ENCODE results near the gene SCMH1. TPM values are rescaled to one million over a fixed set of nuclear protein-coding genes. Genes with fewer than 3 reads are reported as not detected.
A peak's percentile ranks its signal among the peaks of the same experiment; 100 is the strongest.

SCMH1 gene
- polyA plus RNA-seq, 4 donors = 38.5 to 40.8 (median 39.4) TPM

GRCh38 chr1:40981691-40982448 is 260.2 kb downstream of the SCMH1 start:
- DNase-seq (ENCODE audit: low read depth in 4 of 4, low spot score in 3 of 4) = no peak

GRCh38 chr1:40980453-40981121 is 261.5 kb downstream of the SCMH1 start:
- no peak for DNase-seq (ENCODE audit: low read depth in 4 of 4, low spot score in 3 of 4)

GRCh38 chr1:40980068-40980452 is 262.0 kb downstream of the SCMH1 start:
- no peak for DNase-seq (ENCODE audit: low read depth in 4 of 4, low spot score in 3 of 4)

- DNase-seq (ENCODE audit: low read depth in 4 of 4, low spot score in 3 of 4) = peak; percentile 90 to 93 (median 90)
These were observed 262.7 kb downstream of the SCMH1 start, which contains the start of gene CTPS1 for GRCh38 chr1:40979241-40980067. Gene CTPS1 (plus strand): TSS chr1:40979696. CDS start chr1:40983291, 3,595 bp downstream.

- no peak for DNase-seq (ENCODE audit: low read depth in 4 of 4, low spot score in 3 of 4)
These were observed 263.2 kb downstream of the SCMH1 start for GRCh38 chr1:40978886-40979240.

- DNase-seq (ENCODE audit: low read depth in 4 of 4, low spot score in 3 of 4) = no peak
These were observed 264.4 kb downstream of the SCMH1 start for GRCh38 chr1:40977716-40978115.

Other genes starting within 250 kb of the SCMH1 start
- under 1 TPM; 0.27 to 0.40 (median 0.29) TPM for gene SLFNL1, start 220.6 kb downstream of the SCMH1 start, polyA plus RNA-seq (ENCODE audit: insufficient read length in 4 of 4)
- gene FOXO6, start 119.1 kb upstream of the SCMH1 start, polyA plus RNA-seq (ENCODE audit: insufficient read length in 4 of 4) = 1 to 10 TPM; 1.6 to 3.6 (median 1.8) TPM
- gene EDN2, start 242.4 kb upstream of the SCMH1 start, polyA plus RNA-seq (ENCODE audit: insufficient read length in 4 of 4) = 1 to 10 TPM; 1.1 to 5.3 (median 2.5) TPM

All from right renal pelvis (tissue), 4 donors.